Smooth muscle cell (in vitro differentiated cells): ENCODE data around the gene CYB5R3. TPM values are rescaled to one million over a fixed set of nuclear protein-coding genes. Genes with fewer than 3 reads are reported as not detected.

Experiments
- DNase-seq: peaks from one replicate; lab custom pipeline; 2025; ENCODE audit not compliant: unreplicated experiment; lab: John Stamatoyannopoulos, UW
- H2AFZ ChIP-seq: fragments of 200-600 bp; sonication (generic); 2 replicates; pipeline ENCODE4 v1.6.0; 2016; ENCODE audit warnings: antibody characterized with exemption, low read depth, mild to moderate bottlenecking
- H3F3A ChIP-seq: fragments of 200-600 bp; sonication (generic); 2 replicates; pipeline ENCODE4 v1.6.0; 2017; ENCODE audit warnings: antibody characterized with exemption, low read depth
- H3K27ac ChIP-seq: fragments of 200-600 bp; sonication (generic); 2 replicates; pipeline ENCODE4 v1.5.1; 2016; ENCODE audit warnings: low read depth, mild to moderate bottlenecking
- H3K27me3 ChIP-seq: fragments of 200-600 bp; sonication (generic); 2 replicates; pipeline ENCODE4 v1.6.1; 2016; ENCODE audit warnings: low read depth, mild to moderate bottlenecking
- H3K36me3 ChIP-seq: fragments of 200-600 bp; sonication (generic); 2 replicates; pipeline ENCODE4 v1.5.1; 2016; ENCODE audit warnings: low read depth
- H3K4me1 ChIP-seq: fragments of 200-600 bp; sonication (generic); 2 replicates; pipeline ENCODE4 v1.5.1; 2016; ENCODE audit warnings: low read depth
- H3K4me2 ChIP-seq: fragments of 200-600 bp; sonication (generic); 2 replicates; pipeline ENCODE4 v1.6.0; 2016; ENCODE audit warnings: mild to moderate bottlenecking
- H3K4me3 ChIP-seq: fragments of 200-600 bp; sonication (generic); 2 replicates; pipeline ENCODE4 v1.5.1; 2016; ENCODE audit warnings: mild to moderate bottlenecking
- H3K79me2 ChIP-seq: fragments of 200-600 bp; sonication (generic); 2 replicates; pipeline ENCODE4 v1.6.0; 2016; ENCODE audit warnings: low read depth, mild to moderate bottlenecking
- H3K9ac ChIP-seq: fragments of 200-600 bp; sonication (generic); 2 replicates; pipeline ENCODE4 v1.6.0; 2016; ENCODE audit warnings: low read depth
- H3K9me3 ChIP-seq: fragments of 200-600 bp; sonication (generic); replicated peaks from 2 replicates; pipeline ENCODE4 v1.5.1; 2016; ENCODE audit warnings: low read depth
- H4K20me1 ChIP-seq: fragments of 200-600 bp; sonication (generic); 2 replicates; pipeline ENCODE4 v1.6.0; 2016; ENCODE audit warnings: low read depth
- WGBS: methylation state at CpG from one replicate; pipeline ENCODE4 v1.1.7; 2016; ENCODE audit warnings: low lambda C conversion rate; 5-methylcytosine and 5-hydroxymethylcytosine counted together
- polyA plus RNA-seq: library from polyadenylated mRNA; unstranded; fragments of >200 nt; fragmentation: Nextera tagmentation; extraction: Ambion mirVana; gene quantifications from 2 replicates; pipeline ENCODE4 v1.2.1, GENCODE V29; 2016
- total RNA-seq: library from RNA; depleted of rRNA; stranded (reverse); fragments of >200 nt; gene quantifications from 2 replicates; pipeline ENCODE4 v1.2.3, GENCODE V29; 2014
- TF ChIP-seq, protein P1 (sequence below): fragments of 200-600 bp; sonication (generic); IDR thresholded peaks from 2 replicates; pipeline ENCODE4 v1.5.1; 2017; ENCODE audit warnings: borderline replicate concordance, mild to moderate bottlenecking, antibody characterized with exemption; ENCODE audit not compliant: insufficient read depth, poor library complexity, severe bottlenecking

The CYB5R3 gene
- total and polyA plus RNA-seq, 2 experiments from 2014 or later: 76.8 to 365 TPM

DNA sequence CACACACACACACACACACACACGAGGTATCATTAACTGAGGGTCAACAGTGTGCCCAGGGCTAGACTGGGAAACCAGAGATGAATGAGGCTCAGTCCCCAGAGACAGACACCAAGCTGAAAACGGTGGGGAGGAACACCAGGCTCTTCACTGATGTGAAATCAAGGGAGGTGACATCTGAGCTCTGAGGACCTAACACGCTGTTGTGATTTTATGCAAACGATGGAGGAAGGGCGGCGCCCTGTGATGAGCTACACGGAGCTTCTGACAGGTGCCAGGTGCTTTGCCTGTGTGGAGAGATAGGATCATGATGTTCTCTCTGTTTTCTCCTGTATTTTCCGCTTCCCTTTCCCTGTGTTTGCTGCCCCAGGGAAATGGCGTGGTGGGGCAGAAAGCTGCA lies 6.5 kb upstream of the CYB5R3 start:
- Histone ChIP-seq H3K4me3 (no peak overlapping the region), H3K36me3 (no peaks in the 10 kb centered on the region), H3K9me3 (no peaks in the 10 kb centered on the region), H3K79me2 (no peaks in the 10 kb centered on the region), H3F3A (no peaks in the 10 kb centered on the region), H3K4me1 (no peaks in the 10 kb centered on the region), H3K4me2 (no peak overlapping the region), H3K27me3 (no peaks in the 10 kb centered on the region), H3K9ac (no peak overlapping the region), H2AFZ (no peak overlapping the region), H3K27ac (no peak overlapping the region), H4K20me1 (no peaks in the 10 kb centered on the region)
- no peak for DNase-seq
- 72% methylated on average over 9 of the region's 9 CpGs for WGBS
- TF ChIP-seq, protein P1, sequence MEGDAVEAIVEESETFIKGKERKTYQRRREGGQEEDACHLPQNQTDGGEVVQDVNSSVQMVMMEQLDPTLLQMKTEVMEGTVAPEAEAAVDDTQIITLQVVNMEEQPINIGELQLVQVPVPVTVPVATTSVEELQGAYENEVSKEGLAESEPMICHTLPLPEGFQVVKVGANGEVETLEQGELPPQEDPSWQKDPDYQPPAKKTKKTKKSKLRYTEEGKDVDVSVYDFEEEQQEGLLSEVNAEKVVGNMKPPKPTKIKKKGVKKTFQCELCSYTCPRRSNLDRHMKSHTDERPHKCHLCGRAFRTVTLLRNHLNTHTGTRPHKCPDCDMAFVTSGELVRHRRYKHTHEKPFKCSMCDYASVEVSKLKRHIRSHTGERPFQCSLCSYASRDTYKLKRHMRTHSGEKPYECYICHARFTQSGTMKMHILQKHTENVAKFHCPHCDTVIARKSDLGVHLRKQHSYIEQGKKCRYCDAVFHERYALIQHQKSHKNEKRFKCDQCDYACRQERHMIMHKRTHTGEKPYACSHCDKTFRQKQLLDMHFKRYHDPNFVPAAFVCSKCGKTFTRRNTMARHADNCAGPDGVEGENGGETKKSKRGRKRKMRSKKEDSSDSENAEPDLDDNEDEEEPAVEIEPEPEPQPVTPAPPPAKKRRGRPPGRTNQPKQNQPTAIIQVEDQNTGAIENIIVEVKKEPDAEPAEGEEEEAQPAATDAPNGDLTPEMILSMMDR: no peak

DNA sequence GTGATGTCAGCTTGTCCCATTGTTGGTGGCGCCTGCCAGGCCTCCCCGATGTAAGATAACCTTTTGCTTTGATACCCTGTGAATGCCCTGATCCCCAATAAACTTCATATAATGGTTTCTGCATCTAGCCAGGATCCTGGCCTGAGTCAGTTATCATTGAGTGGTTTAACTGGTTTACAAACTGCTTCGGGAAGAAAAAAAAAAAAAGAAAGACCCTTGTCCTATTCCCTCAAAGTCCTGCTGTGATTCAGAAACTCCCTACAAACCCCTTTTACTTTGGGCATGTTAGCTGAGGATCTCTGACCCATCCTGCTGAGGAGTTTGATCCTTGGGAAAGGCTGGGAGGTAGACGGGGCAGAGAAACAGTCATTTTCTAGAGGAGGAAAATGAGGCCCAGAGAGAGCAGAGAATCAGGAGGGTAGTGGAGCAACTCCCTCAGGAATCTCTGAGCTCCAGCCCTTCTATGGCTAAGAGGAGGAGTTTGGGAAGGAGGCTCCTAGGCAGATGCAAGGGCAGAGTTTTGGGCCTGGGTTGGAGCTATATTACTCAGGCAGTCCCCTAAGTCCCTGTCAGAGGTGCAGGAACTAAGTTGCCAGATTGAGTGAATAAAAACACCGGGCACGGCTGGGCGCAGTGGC lies 5.4 kb upstream of the CYB5R3 start:
- H2AFZ ChIP-seq: no peak overlapping the region
- TF ChIP-seq, protein P1: no peak
- DNase-seq: no peak
- H3K9me3 ChIP-seq: no peaks in the 10 kb centered on the region
- no peak overlapping the region for H3K27ac ChIP-seq
- H3K4me3 ChIP-seq: no peak overlapping the region
- H3K36me3 ChIP-seq: no peaks in the 10 kb centered on the region
- no peaks in the 10 kb centered on the region for H3K27me3 ChIP-seq
- H4K20me1 ChIP-seq: no peaks in the 10 kb centered on the region
- H3K79me2 ChIP-seq: peaks cover 6% of the 10 kb centered on the region
- 80% methylated on average over 7 of the region's 7 CpGs for WGBS
- no peaks in the 10 kb centered on the region for H3K4me1 ChIP-seq
- no peaks in the 10 kb centered on the region for H3F3A ChIP-seq
- no peak overlapping the region for H3K4me2 ChIP-seq
- no peak overlapping the region for H3K9ac ChIP-seq

DNA sequence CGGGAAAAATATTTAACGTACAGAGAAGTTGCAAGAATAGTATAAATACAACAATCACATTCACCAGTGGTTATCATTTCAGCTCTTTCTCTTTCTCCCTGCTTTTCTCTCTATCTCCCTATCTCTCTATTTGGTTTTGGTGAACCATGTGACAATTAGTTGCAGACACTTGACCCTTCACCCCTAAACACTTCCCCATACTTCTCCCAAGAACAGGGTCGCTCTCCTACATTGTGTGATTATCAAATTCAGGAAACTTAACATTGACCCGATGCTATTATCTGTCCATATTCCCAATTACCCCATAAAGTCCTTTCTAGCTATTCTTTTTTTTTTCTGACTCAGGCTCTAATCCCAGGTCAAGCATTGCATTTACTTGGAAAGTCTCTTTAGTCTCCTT lies 4.8 kb upstream of the CYB5R3 start:
- H3K4me3 ChIP-seq: no peak overlapping the region
- TF ChIP-seq, protein P1: no peak
- no peaks in the 10 kb centered on the region for H3K27me3 ChIP-seq
- no peak overlapping the region for H3K4me2 ChIP-seq
- no peak overlapping the region for H3K27ac ChIP-seq
- DNase-seq: no peak
- H3K9ac ChIP-seq: no peak overlapping the region
- H2AFZ ChIP-seq: no peak overlapping the region
- no peaks in the 10 kb centered on the region for H3K4me1 ChIP-seq
- peaks cover 7% of the 10 kb centered on the region for H3K79me2 ChIP-seq
- no peaks in the 10 kb centered on the region for H3K9me3 ChIP-seq
- H4K20me1 ChIP-seq: no peaks in the 10 kb centered on the region
- no peaks in the 10 kb centered on the region for H3F3A ChIP-seq
- WGBS: 92% methylated on average over 4 of the region's 4 CpGs
- no peaks in the 10 kb centered on the region for H3K36me3 ChIP-seq

DNA sequence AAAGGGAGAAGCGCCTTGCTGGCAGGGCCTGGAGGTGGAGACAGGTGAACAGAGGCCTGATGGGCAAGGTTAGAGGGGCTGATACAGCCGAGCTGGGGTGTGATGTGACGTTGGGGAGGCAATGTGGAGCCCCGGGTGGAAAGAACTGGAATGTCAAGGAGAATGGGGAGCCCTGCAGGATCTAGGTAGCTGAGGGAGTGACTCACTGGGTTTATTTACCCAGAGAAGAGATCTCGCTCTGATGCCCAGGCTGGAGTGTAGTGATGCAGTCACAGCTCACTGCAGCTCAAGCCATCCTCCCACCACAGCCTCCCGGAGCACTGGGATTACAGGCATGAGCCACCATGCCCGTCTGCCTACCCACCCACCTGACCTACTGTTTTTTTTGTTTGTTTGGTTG lies 1.9 kb upstream of the CYB5R3 start:
- DNase-seq: no peak
- WGBS: 67% methylated on average over 7 of the region's 7 CpGs

More for the DNA sequence above, 1.9 kb upstream of the CYB5R3 start:
- Histone ChIP-seq H3K4me2 (no peak overlapping the region), H3K9ac (no peak overlapping the region), H3K4me3 (no peak overlapping the region), H3K27ac (no peak overlapping the region), H2AFZ (no peak overlapping the region), H3K4me1 (peaks cover 5% of the 10 kb centered on the region), H3K36me3 (no peaks in the 10 kb centered on the region), H3F3A (no peaks in the 10 kb centered on the region), H4K20me1 (peaks cover 24% of the 10 kb centered on the region), H3K79me2 (peaks cover 36% of the 10 kb centered on the region), H3K27me3 (no peaks in the 10 kb centered on the region), H3K9me3 (no peaks in the 10 kb centered on the region)
- TF ChIP-seq, protein P1: no peak
